ENCODE results near the gene LRMDA.

The LRMDA gene

DNA sequence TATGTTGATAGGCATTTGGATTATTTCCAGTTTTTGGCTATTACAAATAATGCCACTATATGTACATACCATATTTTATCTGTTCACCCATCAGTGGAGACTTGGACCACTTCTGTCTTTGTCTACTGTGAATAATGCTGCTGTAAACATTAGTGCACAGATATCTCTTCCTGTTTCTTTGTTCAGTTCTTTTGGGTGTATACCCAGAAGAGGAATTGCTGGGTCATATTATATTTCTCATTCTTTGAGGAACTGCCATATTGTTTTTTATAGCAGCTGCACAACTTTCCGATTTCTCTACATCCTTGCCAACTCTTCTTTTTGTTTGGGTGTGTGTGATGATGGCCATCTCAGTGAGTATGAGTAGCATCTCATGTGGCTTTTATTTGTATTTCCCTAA, 218.0 kb downstream of the LRMDA start:
- DNase-seq, result no peak

DNA sequence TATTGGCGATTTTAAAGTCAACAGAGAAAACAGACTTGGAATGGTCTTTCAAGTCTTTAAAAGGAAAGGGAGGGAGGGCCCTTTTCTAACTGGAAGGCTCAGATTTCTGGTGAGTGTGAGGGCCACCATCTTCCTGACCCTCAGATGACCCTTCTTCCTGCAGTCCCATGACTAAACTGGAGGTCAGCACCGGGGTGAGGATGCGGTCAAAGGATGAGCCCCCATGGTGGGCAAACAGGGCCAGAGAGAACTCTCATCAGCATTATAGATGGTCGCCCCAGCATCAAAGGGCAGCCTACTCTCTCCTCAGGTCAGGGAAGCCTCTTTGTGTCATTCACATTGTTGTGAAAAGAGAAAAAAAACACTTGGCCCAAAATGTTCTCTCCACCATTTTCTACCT, 219.2 kb downstream of the LRMDA start:
- no peak for DNase-seq

DNA sequence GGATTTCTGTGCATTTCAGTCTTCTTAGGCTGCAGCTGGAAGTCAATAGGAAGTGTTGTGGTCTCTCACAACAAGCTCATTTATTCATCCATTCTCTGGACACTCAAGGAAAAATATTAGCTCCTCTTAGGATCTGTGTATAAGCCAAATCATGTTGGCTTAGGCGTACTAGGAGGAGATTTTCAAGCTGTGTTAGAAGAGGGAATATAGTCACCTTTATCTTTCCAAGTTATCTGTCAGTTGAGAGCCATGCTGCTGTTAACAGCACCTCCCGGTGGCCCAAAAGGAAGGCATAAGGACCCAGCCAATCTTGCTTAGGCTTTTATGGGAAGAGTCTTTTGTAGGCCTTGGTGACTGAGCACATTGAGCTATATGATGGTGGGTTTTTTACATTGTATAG, 220.0 kb downstream of the LRMDA start:
- DNase-seq, result no peak

DNA sequence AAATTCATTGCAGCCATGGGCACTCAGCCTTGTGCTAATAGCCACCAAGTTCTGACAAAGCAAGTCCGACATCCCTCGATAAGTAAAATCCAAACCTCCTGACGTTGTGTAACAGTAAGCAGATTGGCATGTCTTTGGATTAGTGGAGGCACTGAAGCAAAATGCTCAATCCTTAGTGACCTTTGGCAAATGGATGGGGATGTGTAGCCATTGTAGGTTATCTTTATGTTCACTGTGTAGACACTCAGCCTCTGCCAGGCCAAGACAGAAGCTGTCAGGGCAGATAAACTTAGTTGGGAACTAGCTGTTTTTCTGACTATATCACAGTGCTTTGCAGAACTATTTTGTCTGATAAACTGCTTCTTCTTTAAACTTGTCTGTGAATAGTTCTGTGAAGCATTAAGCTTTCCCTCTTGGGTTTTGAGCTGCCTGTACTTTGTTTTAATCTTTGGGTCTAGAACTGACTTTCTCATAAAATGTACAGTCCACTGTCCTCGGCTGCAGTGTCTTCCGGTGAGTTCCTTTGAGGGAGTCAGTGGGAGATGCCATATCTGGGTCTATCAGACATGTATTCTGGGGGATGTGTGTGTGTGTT, 220.8 kb downstream of the LRMDA start:
- no peak for DNase-seq

DNA sequence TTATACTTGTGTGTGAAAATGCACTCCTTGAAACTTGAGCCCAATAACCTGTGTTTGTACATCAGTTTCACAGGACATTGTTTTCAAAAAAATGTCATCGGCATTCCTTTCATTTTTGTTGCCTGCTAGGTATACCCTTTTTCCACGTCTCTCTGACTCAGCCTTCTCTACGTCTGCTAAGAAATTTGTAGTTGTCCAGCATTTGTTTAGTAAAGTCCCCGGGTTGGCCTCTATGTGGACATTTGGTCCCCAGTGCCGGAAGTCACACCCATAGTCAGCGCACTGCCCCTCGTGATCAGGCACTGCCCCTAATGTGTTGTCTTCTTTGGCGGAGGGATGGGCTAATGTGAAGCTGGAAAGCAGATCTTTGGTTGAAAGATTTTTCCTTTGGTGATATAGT, 222.3 kb downstream of the LRMDA start:
- DNase-seq, result no peak

DNA sequence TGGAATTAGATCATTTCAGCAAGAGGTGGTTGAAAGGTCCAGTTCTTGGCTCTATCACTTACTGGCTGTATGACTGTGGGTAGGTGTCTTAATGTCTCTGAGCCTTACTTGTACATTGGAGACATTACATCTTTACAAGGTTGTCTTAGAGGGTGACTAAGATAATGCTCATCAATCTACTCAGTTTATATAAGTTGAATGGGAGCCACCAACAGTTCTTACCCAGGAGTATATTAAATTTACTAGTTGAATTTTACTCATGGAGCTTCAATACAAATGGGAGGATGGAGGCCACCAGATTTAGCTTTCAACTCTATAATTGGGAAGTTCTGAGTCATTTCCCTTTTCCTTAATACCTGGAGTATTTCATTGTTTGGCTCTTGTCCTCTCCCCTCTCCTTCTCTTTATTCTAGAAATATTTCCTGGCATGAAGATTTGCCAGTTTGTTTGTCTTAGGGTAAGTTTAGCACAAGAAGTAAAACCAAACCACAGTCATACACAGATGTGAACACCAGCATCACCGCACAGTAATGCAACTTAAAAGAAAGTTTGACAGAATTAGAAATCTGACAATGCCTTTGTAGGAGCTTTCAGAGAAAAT, 222.8 kb downstream of the LRMDA start:
- DNase-seq, result no peak

DNA sequence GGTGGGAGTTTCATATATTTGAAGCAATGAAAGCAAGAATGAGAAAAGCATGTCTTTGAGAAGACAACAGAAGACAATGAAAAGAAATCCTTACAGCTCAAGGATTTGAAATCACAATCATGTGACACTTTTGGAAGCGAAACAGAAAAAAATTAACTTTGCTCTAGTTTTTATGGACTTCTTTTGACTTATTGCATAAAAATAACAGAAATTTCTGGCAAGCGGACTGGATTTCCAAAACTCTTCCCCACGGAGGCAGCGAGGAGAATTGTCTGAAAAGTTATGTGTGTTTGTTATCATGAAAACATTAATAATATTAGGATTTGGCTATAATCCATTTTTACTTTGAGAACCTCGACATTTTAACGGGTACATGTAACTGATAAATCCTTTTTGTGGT, 223.3 kb downstream of the LRMDA start:
- no peak for DNase-seq

DNA sequence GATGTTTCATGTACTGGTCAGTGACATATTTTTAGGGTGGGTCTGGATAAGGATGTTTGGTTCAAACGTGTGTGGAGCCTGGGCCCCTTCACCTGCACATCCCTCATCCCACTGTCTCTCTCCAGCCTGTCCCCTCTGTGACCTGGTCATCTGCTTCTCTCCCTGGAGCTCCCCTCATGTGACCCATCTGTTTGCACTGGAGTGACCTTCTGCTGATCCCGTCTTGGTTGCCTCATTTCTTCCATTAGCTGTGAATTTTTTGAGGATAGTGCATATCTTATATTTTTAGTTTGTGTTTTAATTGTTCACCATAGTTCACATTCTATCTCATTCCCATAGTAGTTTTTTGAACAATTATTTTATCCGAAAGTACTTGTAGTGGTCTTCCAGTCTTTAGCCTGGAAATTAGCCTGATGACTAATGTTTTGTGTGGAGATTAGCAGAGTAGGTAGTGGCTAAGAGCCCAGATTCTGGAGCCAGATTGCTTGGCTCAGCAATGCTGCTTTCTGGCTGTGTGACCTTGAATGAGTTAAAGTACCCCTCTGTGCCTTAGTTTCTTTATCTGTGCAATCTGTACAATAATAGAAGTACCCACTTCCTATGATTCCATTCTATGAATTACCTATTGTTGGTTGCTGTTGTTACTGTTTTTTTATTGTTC, 224.5 kb downstream of the LRMDA start:
- DNase-seq, result no peak

DNA sequence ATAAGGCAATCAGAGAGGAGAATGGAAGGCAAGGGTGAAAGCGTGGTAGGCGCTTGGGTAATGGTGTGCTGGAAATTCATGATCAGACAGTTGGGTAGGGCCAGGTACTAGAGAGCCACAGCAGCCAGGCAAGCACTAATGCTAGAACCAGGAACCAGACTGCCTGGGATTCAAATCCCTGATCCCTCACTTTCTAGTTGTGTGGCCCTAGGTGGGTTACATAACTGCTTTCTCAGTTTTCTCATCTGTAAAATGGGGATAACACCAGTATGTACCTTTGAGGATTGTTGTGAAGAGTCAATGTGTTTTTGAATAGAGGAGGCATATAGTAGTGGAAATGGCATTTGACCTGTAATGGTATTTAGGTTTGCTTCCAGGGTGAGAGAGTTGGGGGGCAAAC, 225.9 kb downstream of the LRMDA start:
- no peak for DNase-seq

DNA sequence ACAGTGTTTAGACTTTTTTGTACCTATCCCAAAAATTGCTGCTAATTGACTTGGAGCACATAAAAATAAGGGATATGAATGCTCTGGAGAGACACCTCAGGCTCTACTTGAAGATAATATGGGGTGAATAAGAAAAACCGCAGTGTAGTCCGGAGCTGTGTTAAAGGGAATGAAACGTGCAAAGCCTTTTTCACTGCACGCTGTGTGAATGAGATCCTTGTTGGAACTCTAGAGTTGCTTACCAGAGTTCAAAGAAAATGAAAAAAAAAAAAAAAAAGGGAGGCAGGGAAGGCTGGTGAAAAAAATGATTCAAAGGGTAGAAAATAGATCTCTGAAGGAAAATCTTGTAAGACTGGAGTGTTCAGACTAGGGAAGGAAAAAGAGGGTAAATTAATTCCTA, 226.6 kb downstream of the LRMDA start:
- DNase-seq, result no peak

DNA sequence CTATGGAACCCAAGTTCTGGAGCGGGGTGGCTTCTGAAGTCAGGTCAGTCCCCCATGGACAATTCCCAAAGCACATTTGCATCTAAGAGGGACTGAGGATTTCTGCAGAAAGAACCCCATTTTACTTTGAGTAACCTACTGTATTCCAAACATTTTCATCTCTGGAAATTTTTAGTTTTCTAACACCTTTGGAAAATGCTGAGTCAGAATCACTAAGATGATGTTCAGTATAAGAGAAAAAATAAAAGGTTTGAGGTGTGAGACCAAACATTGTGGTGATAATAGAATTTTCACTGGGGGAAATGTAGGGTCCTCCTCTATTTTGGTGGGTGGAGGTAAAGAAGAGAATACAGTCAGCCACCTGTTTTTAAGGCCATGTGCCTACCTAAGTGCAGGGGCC, 227.1 kb downstream of the LRMDA start:
- no peak for DNase-seq

DNA sequence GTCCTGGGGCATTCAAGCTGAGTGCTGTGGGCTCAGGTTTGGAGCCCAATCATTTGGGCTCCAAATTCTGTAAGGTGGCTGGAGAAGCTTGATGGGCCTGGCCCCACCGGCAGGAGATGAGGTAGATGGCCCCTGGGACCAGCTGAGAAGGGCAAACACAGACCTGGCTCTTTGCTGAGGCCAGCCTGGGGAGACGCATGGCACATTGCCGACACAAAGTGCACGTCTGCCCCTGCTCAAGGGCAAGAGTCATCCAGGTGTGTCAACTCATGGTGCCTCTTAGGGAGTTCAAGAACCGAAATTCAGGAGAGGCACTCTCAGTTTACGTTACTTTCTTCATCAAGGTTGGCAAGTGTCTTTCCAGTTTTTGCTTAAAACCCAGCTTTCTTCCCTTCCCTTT, 227.5 kb downstream of the LRMDA start:
- no peak for DNase-seq

DNA sequence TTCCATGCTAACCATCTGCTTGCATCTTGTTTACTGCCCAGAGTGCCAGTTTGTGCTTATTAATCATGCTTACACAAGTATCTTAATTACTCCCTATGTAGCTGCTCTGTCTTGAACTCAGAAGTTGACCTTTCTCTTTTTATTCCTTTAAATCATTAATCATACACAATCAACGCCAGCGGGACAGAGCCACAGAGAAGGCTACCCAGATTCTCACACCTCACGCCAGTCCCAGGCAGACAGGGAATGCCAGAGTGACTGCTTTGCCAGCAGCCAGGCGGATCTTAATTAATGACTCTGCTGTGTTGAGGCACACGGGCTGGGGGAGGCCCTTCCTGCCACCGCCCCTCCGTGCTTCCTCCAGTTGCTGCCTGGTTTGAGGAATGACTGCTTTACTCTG, 229.4 kb downstream of the LRMDA start:
- no peak for DNase-seq

DNA sequence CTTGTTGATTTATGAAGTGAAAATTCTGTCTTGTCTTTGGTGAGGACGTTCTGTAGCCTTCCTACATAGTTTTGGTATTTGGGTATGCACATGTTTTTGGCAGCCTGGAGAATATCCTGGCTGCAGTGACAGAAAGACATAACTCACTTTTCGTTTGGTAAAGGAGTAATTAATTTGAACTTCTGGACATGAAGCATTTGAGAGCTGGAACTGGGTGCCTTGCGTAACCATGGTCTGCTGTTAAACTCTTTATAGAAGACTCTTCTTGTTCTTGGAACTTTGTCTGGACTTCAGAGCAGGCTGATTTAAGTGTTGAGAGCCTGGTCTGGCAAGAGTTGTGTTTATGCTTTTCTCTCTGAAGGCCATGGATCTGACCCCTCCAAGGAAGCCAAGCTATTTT, 231.3 kb downstream of the LRMDA start:
- no peak for DNase-seq

DNA sequence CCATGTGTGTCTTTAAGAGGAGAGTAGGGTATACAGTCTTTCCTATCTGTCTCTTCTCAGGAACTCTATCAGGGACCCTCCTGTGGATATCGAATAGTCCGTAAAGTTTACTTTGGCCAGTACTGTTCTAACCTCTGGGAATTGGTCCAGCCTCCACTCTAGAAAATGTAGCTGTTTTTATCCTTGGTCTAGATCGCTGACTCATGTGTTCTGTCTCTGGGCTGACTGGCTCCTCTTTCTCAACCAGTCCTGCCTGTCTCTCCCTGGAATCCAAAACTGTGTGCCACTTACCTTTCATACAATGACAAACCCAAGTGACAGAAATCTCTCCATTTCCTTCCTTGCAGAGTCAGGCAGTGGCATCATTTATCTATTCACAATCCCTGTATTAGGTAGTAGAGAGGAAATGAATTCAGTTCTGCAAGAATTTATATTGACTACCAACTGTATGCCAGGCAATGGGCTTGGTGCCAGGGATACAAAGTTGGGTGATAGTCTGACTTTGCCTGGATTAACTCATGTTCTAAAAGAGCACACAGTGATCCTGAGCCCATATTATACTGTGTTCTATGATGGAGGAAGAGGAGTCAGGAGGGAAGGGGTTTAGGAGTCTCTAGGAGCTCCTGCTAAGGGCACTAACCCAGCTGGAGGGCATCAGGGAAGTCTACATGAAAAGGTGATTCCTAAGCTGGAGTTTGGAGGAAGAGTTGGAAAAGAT, 232.7 kb downstream of the LRMDA start:
- DNase-seq, result no peak

DNA sequence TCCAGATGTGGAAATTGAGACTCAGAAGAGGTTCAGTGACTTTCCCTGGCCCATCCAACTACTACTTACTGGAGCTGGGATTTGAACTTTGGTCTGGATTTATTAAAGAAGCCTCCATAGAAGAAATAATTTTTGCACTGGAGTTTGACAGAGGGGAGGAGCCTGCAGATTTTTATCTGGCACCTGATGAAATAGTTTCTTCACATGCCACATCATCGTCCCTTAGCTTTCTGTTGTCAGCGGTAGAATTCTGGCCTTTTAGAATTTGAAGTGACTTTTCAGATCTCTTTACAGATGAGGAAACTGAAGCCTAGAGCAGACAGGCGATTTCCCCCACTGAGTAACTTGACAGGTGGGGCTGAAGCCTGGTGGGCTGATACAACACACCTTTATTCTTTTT, 233.5 kb downstream of the LRMDA start:
- DNase-seq, result no peak

DNA sequence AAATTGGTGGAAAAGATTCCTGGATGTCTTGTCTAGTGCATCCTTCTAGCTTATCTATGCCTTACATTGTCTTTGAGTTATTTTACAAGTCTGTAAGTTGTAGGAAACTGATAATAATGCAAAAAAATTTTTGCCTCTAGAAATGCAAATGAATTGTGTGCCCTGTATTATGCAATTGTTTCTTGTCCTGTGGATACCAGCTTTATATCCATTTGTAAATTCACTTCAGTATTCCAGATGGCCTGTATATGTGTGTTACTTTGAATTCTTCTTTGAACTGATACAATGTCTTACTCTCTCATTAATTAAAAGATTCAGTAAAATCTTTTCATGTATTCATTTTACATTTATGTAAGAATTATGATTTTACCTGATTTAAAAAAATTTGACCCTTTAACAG, 234.3 kb downstream of the LRMDA start:
- no peak for DNase-seq

DNA sequence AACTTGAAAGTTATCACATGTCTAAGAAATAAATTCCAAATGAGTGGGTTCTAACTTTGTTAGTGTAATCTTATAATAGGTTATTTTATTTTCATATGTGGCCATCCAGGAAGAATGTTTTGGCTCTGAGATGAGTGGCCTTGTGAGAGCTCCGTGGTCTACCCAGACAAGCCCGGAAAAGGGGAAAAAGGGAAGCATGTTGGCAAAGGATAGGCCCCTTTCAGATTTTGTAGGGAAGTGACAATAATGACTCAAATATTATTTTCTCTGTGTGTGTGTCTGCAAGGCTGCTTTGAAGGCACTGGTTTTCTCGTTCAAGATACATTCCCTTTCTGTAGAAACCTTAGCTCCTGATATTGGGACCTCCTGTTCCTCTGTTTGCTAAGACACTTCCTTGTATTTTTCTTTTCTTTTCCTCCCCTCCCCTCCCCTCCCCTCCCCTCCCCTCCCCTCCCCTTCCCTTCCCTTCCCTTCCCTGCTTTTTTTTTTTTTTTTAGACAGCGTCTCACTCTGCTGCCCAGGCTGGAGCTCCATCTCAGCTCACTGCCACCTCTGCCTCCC, 240.8 kb downstream of the LRMDA start:
- no peak for DNase-seq

DNA sequence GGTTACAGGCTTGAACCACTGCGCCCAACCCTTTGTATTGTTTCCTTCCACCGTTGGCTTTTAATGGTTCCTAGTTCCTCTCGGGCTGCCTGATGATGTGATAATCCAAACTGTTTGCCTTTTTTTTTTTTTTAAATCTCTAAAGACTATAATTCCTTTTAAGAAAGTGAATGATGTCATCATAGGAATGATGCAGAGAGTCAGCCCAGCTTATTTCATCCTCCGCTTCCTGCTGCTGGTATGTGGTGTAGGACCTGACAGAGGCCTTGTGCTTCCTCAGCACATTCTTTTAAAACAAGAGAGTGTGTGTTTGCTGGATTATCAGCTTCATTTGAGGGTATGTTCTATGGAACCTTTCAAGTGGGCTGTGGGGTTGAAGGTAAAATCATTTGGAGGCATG, 241.4 kb downstream of the LRMDA start:
- DNase-seq, result no peak

DNA sequence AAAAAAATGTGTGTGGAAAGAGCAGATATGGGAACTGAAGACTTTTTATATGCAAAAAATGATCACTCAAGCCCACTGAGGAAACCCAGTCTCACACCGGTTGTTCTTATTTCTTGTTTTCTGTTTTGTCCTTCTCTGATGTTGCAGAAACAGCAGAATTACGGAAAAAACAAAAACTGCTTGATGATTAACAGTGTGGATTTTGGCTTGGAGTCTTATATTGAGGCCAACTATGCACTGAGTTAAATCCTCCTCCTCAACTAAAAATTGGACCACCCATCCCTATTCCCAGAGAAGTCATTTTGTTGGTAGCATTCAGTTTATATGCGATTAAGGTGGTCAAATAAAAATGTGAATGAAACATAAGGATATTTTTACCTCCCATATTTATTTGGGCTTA, 246.1 kb downstream of the LRMDA start:
- no peak for DNase-seq

DNA sequence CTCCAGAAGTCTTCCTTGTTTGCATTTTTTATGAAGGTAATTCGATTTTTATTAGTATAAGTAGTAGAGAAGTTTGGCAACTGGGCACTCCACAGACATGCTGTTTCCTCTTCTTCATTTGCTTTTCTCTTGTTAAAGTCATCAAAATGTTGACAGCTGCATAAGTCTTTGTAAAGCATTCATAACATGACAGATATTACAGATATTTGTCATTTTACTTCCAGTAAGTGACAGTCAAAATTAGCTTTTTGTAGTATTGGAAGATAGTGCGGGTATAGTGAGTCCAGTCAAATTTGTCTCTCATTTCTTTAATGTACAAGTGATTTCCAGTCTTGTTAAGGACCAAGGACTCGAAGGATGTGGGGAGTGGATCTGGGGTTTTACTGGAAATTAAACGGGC, 247.1 kb downstream of the LRMDA start:
- no peak for DNase-seq

DNA sequence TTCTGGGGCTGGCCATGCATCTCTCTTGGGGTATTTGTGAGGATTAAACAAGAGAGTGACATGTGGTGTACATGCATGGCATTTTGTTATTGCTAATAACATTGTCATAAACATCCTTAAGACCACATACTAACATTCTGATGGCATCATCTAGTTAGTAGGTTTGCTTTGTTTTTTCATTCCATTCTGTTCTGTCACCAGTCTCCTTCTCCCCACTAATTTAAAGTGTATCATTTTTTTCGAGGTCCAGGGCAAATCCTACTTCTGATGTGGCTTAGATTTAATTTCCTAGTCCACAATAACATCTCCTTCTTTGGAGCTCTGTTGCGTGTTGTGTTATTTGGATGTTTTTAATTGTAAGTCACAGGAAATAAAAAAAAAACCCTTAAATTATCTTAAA, 248.1 kb downstream of the LRMDA start:
- no peak for DNase-seq

DNA sequence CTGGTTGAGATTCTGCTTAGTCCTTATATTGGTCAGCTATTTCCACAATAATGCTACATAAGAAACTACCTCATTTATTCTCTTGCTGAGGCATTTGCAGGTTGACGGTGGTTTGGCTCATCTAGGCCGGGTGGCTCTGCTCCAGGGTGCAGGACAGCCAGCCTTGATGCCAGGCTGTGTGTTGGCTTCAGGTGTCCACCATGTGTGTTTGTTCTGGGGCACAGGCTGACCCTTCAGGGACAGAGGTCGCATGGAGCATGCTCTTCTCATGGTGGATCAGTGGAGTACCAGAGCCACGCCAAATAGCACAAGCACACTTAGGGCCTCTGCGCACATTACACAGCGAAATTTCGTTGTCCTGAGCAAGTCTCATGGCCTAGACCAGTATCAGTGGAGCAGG, 249.9 kb downstream of the LRMDA start:
- no peak for DNase-seq
